ENCODE measurements around the gene DDX3X.
"Not testable (repeated sequence)": the region's sequence is repeated elsewhere in the genome, so short reads cannot be mapped to it uniquely, and the experiment has no call there.

DNA sequence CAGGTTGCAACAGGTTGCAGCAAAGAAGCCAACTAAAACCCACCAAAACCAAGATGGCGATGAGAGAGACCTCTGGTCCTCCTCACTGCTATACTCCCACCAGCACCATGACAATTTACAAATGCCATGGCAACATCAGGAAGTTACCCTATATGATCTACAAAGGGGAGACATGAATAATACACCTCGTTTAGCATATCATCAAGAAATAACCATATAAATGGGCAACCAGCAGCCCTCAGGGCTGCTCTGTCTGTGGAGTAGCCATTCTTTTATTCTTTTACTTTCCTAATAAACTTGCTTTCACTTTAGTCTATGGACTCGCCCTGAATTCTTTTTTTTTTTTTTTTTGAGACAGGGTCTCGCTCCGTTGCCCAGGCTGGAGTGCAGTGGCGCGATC lies 56.6 kb downstream of the DDX3X start:
- TF ChIP-seq, protein P1, sequence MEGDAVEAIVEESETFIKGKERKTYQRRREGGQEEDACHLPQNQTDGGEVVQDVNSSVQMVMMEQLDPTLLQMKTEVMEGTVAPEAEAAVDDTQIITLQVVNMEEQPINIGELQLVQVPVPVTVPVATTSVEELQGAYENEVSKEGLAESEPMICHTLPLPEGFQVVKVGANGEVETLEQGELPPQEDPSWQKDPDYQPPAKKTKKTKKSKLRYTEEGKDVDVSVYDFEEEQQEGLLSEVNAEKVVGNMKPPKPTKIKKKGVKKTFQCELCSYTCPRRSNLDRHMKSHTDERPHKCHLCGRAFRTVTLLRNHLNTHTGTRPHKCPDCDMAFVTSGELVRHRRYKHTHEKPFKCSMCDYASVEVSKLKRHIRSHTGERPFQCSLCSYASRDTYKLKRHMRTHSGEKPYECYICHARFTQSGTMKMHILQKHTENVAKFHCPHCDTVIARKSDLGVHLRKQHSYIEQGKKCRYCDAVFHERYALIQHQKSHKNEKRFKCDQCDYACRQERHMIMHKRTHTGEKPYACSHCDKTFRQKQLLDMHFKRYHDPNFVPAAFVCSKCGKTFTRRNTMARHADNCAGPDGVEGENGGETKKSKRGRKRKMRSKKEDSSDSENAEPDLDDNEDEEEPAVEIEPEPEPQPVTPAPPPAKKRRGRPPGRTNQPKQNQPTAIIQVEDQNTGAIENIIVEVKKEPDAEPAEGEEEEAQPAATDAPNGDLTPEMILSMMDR (CRISPR knock-in tag; IDR thresholded peaks at IDR 0.05) = not testable (repeated sequence)
- TF ChIP-seq ATF7 (IDR thresholded peaks at IDR 0.05); ATF7 (CRISPR knock-in tag; IDR thresholded peaks at IDR 0.05); MAFF (IDR thresholded peaks at IDR 0.05; ENCODE audit: low read depth, low read length); JUND (CRISPR knock-in tag; IDR thresholded peaks at IDR 0.05); RFX5 (IDR thresholded peaks at IDR 0.05; ENCODE audit: low read depth, low read length); POLR2AphosphoS5 (IDR thresholded peaks at IDR 0.05; ENCODE audit: low read depth, low read length); ZNF335 (CRISPR knock-in tag; IDR thresholded peaks at IDR 0.05); ISL2 (CRISPR knock-in tag; IDR thresholded peaks at IDR 0.05); HDAC2 (CRISPR knock-in tag; IDR thresholded peaks at IDR 0.05); ZNF747 (CRISPR knock-in tag; IDR thresholded peaks at IDR 0.05; ENCODE audit: borderline replicate concordance): not testable (repeated sequence)
- TF ChIP-seq, protein P2, sequence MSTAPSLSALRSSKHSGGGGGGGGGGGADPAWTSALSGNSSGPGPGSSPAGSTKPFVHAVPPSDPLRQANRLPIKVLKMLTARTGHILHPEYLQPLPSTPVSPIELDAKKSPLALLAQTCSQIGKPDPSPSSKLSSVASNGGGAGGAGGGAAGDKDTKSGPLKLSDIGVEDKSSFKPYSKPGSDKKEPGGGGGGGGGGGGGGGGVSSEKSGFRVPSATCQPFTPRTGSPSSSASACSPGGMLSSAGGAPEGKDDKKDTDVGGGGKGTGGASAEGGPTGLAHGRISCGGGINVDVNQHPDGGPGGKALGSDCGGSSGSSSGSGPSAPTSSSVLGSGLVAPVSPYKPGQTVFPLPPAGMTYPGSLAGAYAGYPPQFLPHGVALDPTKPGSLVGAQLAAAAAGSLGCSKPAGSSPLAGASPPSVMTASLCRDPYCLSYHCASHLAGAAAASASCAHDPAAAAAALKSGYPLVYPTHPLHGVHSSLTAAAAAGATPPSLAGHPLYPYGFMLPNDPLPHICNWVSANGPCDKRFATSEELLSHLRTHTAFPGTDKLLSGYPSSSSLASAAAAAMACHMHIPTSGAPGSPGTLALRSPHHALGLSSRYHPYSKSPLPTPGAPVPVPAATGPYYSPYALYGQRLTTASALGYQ (CRISPR knock-in tag; IDR thresholded peaks at IDR 0.05) = not testable (repeated sequence)
- TF ChIP-seq, protein P3, sequence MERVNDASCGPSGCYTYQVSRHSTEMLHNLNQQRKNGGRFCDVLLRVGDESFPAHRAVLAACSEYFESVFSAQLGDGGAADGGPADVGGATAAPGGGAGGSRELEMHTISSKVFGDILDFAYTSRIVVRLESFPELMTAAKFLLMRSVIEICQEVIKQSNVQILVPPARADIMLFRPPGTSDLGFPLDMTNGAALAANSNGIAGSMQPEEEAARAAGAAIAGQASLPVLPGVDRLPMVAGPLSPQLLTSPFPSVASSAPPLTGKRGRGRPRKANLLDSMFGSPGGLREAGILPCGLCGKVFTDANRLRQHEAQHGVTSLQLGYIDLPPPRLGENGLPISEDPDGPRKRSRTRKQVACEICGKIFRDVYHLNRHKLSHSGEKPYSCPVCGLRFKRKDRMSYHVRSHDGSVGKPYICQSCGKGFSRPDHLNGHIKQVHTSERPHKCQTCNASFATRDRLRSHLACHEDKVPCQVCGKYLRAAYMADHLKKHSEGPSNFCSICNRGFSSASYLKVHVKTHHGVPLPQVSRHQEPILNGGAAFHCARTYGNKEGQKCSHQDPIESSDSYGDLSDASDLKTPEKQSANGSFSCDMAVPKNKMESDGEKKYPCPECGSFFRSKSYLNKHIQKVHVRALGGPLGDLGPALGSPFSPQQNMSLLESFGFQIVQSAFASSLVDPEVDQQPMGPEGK (CRISPR knock-in tag; IDR thresholded peaks at IDR 0.05) = not testable (repeated sequence)
- TF ChIP-seq, protein P4, sequence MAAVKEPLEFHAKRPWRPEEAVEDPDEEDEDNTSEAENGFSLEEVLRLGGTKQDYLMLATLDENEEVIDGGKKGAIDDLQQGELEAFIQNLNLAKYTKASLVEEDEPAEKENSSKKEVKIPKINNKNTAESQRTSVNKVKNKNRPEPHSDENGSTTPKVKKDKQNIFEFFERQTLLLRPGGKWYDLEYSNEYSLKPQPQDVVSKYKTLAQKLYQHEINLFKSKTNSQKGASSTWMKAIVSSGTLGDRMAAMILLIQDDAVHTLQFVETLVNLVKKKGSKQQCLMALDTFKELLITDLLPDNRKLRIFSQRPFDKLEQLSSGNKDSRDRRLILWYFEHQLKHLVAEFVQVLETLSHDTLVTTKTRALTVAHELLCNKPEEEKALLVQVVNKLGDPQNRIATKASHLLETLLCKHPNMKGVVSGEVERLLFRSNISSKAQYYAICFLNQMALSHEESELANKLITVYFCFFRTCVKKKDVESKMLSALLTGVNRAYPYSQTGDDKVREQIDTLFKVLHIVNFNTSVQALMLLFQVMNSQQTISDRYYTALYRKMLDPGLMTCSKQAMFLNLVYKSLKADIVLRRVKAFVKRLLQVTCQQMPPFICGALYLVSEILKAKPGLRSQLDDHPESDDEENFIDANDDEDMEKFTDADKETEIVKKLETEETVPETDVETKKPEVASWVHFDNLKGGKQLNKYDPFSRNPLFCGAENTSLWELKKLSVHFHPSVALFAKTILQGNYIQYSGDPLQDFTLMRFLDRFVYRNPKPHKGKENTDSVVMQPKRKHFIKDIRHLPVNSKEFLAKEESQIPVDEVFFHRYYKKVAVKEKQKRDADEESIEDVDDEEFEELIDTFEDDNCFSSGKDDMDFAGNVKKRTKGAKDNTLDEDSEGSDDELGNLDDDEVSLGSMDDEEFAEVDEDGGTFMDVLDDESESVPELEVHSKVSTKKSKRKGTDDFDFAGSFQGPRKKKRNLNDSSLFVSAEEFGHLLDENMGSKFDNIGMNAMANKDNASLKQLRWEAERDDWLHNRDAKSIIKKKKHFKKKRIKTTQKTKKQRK (IDR thresholded peaks at IDR 0.05; ENCODE audit: low read length) = not testable (repeated sequence)

Measured in HepG2 (cell line).